Skeletal muscle tissue (tissue), 4 donors: ENCODE data around the gene IGSF9. TPM values are rescaled to one million over a fixed set of nuclear protein-coding genes. Genes with fewer than 3 reads are reported as not detected.
A peak's percentile ranks its signal among the peaks of the same experiment; 100 is the strongest.

Experiments
- H3K27ac ChIP-seq: one replicate; pipeline ENCODE4 v1.7.0; 2013; ENCODE audit warnings: mild to moderate bottlenecking, low read depth, low read length, inconsistent platforms
- H3K27me3 ChIP-seq, 3 donors: one replicate each; pipeline ENCODE4 v1.7.0; 2013; ENCODE audit warnings: low read length in 3 of 3; ENCODE audit not compliant: control insufficient read depth in 3 of 3, insufficient read depth in 3 of 3
- H3K36me3 ChIP-seq, 3 donors: one replicate each; pipeline ENCODE4 v1.7.0; 2013; ENCODE audit warnings: low read length in 3 of 3; ENCODE audit not compliant: control insufficient read depth in 3 of 3, insufficient read depth in 3 of 3
- H3K4me1 ChIP-seq, 3 donors: one replicate each; pipeline ENCODE4 v1.7.0; 2013; ENCODE audit warnings: low read length in 3 of 3, mild to moderate bottlenecking in 3 of 3; ENCODE audit not compliant: control insufficient read depth in 3 of 3, insufficient read depth in 3 of 3
- H3K4me3 ChIP-seq, 3 donors: one replicate each; pipeline ENCODE4 v1.7.0; 2013; ENCODE audit warnings: low read length in 3 of 3
- H3K9ac ChIP-seq, 3 donors: one replicate each; pipeline ENCODE4 v1.7.0; 2013; ENCODE audit warnings: low read length in 3 of 3, mild to moderate bottlenecking in 3 of 3, moderate library complexity in 2 of 3, low read depth in 1 of 3
- H3K9me3 ChIP-seq, 3 donors: one replicate each; pipeline ENCODE4 v1.7.0; 2013; ENCODE audit warnings: low read length in 3 of 3; ENCODE audit not compliant: control insufficient read depth in 3 of 3
- total RNA-seq: library from RNA; depleted of rRNA; stranded (reverse); fragments of >200 nt; gene quantifications from one replicate; pipeline ENCODE4 v1.2.3, GENCODE V29; 2014
- donor health status: Osteomylitis.

The IGSF9 gene
- total RNA-seq, 1 donor from 2014 or later: under 0.01 TPM

DNA sequence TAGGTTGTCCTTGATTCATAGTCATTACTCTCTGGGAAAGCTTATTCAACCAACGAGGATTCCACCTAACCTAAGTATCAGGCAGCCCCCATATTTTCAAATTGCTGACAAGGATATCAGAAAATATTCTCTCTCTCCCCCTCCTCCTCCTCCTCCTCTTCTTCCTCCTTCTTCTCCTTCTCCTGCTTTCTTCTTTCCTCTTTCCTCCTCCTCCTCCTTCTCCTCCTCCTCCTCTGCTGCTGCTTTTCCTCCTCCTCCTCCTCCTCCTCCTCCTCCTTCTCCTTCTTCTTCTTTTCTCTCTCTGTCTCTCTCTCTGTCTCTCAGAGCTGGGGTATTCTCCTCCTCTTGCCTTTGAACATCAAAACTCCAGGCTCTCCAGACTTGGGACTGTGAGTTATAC lies 2.5 kb upstream of the IGSF9 start:
- Histone ChIP-seq H3K36me3 (no peaks in the 10 kb centered on the region), H3K27ac (no peak overlapping the region), H3K9ac (no peak overlapping the region), H3K4me3 (no peak overlapping the region), H3K27me3 (peaks cover 24 to 30% (median 24%) of the 10 kb centered on the region in 3 donors), H3K9me3 (no peaks in the 10 kb centered on the region), H3K4me1 (peaks cover 10 to 11% (median 11%) of the 10 kb centered on the region in 3 donors)

DNA sequence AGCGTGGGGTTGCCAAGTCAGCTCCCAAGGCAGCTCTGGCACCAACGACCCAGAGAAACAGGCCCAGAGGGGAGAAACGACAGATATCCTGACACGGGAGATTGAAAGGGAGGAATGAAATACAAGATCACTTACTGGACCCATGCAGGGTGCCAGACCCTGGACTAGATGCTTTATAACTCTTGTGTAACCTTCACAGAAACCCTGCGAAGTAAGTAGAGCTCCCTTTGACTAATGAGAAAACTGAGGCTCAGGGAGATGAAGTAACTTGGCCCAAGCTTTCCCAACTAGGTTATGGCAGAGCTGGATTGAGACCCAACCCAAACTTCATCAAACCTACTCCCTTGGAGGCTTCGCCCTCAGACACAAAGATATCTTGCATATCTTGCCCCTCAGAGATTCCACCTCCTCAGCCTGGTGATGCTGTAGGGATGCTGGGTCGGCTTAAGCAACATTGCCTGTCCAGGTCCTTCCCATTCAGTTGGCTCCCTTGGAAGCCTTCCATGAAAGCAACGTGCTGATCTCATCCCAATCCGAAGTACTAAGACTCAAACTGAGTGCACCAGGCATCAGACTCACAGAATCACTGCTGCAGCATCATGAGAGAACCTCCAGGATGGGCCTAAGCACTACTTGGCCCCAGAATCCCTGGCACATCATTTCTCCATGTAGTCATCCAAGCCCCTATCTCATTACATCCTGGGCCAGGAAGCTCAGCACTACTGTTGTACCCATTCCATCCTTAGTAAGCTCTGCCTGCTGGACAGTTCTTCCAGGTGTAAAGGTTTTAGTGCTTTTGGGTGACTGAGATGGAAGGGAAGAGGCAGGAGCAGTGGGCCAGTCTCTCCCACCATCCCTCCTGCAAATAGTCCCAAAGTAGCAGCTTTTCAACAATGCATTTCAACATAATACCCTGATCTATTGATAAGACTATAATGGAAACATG lies 1.1 kb upstream of the IGSF9 start:
- Histone ChIP-seq H3K9ac (peak overlapping the region in 1 of 3 donors; percentile 45), H3K27ac (no peak overlapping the region), H3K36me3 (no peaks in the 10 kb centered on the region), H3K4me3 (peak overlapping the region; percentile 59 to 67 (median 65)), H3K27me3 (peaks cover 30 to 36% (median 31%) of the 10 kb centered on the region in 3 donors), H3K4me1 (peaks cover 10 to 11% (median 11%) of the 10 kb centered on the region in 3 donors), H3K9me3 (no peaks in the 10 kb centered on the region)

DNA sequence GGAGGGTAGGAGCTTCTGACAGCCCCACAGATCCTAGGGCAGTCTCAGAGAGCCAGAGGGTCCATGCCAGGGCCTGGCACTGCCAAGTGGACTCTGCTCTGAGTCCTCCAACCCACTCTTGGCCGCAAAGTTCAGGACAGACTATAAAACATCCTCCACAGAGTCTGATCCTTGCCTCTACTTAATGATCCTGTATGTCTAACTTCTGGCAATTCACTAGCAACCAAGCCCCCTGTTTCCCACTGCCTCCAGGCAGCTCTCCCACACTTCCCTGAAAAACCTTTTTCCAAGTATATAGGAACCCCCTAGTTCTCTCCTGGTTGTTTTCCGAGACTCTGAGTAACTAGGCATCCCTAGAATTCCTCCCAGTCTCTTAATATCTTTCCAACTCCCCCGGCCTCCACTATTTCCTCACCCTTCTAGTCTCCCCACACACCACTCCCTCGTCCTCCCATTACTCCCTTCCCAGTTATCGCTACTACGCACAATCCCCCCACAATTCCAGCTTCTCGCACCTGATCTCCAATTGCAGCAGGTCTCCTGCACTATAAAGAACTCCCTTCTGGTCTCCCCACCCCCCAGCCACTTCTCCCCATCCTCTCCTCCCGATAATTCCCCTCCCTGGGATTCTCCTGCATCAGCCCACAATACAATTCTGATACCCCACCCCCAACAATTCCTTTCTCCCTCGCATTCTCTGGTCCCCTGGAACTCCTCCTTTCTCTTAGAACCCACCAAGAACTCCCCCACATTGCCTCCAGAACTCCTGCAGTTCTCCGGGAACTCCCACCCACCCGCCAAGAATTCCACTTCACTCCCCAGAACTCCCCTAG lies 574 bp downstream of the IGSF9 start:
- peak overlapping the region in 2 of 3 donors; percentile 45 to 47 for H3K9ac ChIP-seq
- peaks cover 31 to 44% (median 35%) of the 10 kb centered on the region in 3 donors for H3K27me3 ChIP-seq
- no peaks in the 10 kb centered on the region for H3K36me3 ChIP-seq
- H3K9me3 ChIP-seq: no peaks in the 10 kb centered on the region
- H3K4me3 ChIP-seq: peak overlapping the region; percentile 59 to 67 (median 65)
- H3K27ac ChIP-seq: no peak overlapping the region
- H3K4me1 ChIP-seq: peaks cover 10 to 11% (median 11%) of the 10 kb centered on the region in 3 donors

DNA sequence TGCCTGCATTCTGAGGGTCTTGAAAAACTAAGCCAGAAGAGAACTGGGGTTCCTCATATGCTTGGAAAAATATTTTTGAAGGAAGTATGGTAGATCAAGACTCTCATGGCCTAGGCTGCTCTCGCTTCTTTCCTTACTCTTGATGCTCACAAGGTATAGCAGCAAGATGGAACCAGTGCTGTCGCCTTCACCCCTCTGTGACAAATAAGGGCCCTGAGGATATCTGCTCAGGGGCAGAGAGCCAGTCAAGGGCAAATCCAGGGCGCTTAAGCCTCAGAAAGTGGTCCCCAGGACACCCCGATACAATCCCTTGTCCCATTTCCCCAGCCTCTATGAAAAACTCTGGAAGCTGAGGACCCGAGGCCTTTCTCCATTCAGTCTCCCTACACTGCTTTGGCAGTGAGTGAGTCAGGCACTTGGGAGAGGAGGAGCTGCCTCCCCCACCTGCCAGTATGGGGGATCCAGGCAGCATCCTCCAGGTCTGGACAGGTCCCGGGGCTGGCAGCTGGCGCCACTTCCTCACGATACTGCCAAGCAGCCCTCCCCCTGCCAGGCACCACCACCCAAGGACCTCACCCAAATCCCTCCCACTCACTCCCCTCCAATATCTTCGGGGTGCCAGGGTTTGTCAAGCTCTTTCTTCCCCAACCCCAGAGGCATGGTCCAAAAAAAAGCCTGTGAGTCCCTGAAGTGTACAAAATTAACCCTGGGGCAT lies 1.3 kb downstream of the IGSF9 start:
- Histone ChIP-seq H3K4me1 (peaks cover 10 to 11% (median 11%) of the 10 kb centered on the region in 3 donors), H3K27ac (no peak overlapping the region), H3K4me3 (no peak overlapping the region), H3K9ac (no peak overlapping the region), H3K27me3 (peaks cover 31 to 44% (median 35%) of the 10 kb centered on the region in 3 donors), H3K9me3 (no peaks in the 10 kb centered on the region), H3K36me3 (no peaks in the 10 kb centered on the region)

DNA sequence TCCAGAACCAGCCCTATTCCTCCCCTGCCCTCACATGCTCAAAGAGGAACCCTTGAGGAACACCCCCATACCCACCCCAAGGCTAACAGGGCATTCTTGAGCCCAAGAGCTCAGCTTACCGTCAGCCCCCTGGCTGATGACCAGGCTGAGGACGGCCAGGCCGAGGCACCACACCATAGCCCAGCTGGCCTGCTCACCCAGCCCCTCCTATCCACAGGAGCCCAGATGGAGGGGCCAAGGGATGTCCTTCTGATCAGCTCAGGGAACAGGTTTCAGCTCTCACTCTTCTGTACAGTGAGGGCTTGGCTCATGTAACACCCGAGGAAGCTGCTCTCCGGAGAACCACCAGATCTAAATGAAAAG lies 2.2 kb downstream of the IGSF9 start:
- Histone ChIP-seq H3K9me3 (no peaks in the 10 kb centered on the region), H3K36me3 (no peaks in the 10 kb centered on the region), H3K4me3 (no peak overlapping the region), H3K4me1 (peaks cover 10 to 11% (median 11%) of the 10 kb centered on the region in 3 donors), H3K27me3 (peaks cover 31 to 44% (median 35%) of the 10 kb centered on the region in 3 donors), H3K9ac (no peak overlapping the region), H3K27ac (no peak overlapping the region)

DNA sequence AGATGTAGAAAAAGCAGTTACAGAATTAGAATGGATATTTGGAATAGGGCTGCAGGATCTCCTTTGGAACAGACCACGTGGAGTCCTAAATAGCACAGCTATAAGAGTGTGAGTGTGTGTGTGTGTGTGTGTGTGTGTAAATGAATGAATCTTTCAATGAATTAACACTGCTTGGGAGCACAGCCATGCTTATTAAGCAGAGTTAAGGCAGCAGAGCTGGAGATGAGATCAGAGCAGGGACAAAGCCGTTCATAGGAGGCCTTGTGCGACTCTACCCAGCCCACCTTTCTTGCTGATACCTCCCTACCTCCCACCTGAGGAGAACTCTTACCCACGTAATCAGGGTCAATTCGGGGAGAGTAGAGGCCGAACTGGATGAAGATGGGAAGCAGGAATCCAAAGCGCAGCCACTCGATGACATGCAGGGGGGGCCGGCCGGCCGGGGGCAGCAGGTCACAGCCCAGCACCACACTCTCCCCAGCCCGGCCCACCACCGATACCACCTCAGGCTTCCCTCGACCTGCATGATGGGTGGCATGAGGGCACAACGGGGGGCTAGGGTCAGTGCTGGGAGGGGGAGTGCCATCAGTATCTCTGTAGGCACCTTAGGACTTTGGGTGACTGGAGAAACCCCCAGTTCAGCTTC lies 2.7 kb downstream of the IGSF9 start:
- Histone ChIP-seq H3K27me3 (peaks cover 31 to 44% (median 35%) of the 10 kb centered on the region in 3 donors), H3K9me3 (no peaks in the 10 kb centered on the region), H3K27ac (no peak overlapping the region), H3K4me1 (peaks cover 10 to 11% (median 11%) of the 10 kb centered on the region in 3 donors), H3K36me3 (no peaks in the 10 kb centered on the region), H3K9ac (no peak overlapping the region), H3K4me3 (no peak overlapping the region)

DNA sequence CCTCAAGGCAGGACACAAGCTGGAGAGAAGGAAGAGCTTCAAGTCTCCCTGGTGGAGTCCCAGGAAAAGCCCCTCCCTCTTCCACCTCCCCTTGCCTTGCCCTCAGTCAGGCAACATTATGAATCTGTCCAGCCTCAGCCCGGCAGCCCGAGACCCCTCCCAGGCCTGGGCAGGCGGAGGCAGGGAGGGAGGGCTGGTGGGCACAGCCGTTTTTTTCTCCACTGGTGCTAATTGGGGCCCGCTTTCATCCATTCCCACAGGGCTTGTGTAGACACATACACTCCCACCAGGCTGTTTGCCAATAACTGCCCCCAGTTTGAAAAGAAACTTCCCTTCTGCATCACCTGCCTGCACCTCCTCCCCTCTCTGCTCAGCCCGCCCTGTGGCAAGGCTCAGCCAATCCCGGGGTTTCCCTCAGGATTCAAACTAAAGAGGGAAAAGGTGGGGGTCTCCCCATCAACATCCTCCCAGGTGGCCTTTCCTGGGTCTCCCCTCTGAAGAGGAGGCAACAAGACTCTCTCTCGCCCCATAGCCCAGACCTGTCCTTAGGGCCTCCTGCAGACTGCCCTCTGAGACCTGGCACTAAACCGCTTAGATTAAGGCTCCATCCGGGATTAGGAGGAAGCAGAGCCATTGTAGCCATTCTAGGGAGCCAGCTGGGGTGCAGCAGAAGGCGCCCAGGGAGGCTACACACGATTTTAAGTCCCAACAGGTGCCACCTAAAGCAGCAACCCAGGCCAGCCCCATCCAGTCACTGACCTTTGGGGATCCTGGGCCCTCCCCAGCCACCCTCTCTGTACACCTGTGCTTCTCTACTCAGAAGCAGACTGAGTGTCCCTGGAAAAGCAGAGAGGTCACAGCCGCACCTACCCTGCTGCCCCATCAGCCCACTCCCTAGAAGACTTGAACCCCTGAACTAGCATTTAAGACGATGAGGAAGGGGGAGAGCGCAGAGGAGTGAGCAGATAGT lies 3.5 kb downstream of the IGSF9 start:
- Histone ChIP-seq H3K4me3 (no peak overlapping the region), H3K36me3 (no peaks in the 10 kb centered on the region), H3K4me1 (peaks cover 11% of the 10 kb centered on the region in 3 donors), H3K27me3 (peaks cover 35 to 50% (median 36%) of the 10 kb centered on the region in 3 donors), H3K9ac (no peak overlapping the region), H3K27ac (no peak overlapping the region), H3K9me3 (no peaks in the 10 kb centered on the region)

DNA sequence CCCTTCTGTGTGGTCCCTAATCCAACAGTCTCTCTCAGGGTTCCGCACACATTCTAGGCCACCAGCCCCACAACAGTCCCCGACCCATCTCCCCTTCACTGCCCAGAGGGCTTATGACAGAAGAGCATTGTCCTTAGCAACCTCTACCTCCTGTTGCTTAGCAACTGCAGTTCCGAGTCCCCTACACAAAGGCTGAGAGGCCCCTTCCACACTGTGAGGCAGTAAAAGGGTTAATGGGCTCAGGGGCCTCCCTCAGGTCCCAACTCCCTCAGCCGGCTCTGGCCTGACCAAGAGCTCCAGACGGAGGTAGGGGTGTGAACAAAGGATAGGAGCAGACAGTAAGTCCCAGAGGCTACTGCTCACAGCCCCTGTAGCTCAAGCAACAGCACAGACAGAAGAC lies 4.3 kb downstream of the IGSF9 start:
- Histone ChIP-seq H3K27ac (no peak overlapping the region), H3K36me3 (no peaks in the 10 kb centered on the region), H3K9ac (no peak overlapping the region), H3K27me3 (peaks cover 35 to 54% (median 36%) of the 10 kb centered on the region in 3 donors), H3K4me3 (no peak overlapping the region), H3K4me1 (peaks cover 16 to 18% (median 17%) of the 10 kb centered on the region in 3 donors), H3K9me3 (no peaks in the 10 kb centered on the region)
